CD14-positive monocyte (primary cell): Measurements from ENCODE around the gene TBXAS1. TPM values are rescaled to one million over a fixed set of nuclear protein-coding genes. Genes with fewer than 3 reads are reported as not detected.

Experiments used
- DNase-seq, 3 donors: peaks; one replicate each; pipeline ENCODE4 v3.0.0-alpha.2; 2011 to 2022
- H2AFZ ChIP-seq: 2 replicates; pipeline ENCODE4 v1.6.0; 2012; ENCODE audit warnings: mild to moderate bottlenecking, low read depth, low read length, inconsistent platforms; ENCODE audit not compliant: insufficient read depth, poor library complexity, severe bottlenecking
- H3K27ac ChIP-seq, 2 donors: 1 replicate in 1 of 2; 2 replicates in 1 of 2; pipeline ENCODE4 v1.5.1; 2012 to 2013; ENCODE audit warnings: low read length in 2 of 2, control low read depth in 1 of 2, inconsistent platforms in 1 of 2, low read depth in 1 of 2, mild to moderate bottlenecking in 1 of 2
- H3K27me3 ChIP-seq, 2 donors: one replicate each; pipeline versions ENCODE4 v1.6.0 to v1.6.1; 2011 to 2013; ENCODE audit warnings: low read length in 2 of 2; ENCODE audit not compliant: control insufficient read depth in 2 of 2, insufficient read depth in 2 of 2
- H3K36me3 ChIP-seq, 2 donors: replicated peaks in 1 of 2; 1 replicate in 1 of 2; 2 replicates in 1 of 2; pipeline versions ENCODE4 v1.5.1 to v1.6.1; 2012 to 2013; ENCODE audit warnings: low read length in 2 of 2, control low read depth in 1 of 2, inconsistent platforms in 1 of 2, mild to moderate bottlenecking in 1 of 2; ENCODE audit not compliant: insufficient read depth in 2 of 2, control insufficient read depth in 1 of 2
- H3K4me1 ChIP-seq, 2 donors: 1 replicate in 1 of 2; 2 replicates in 1 of 2; pipeline versions ENCODE4 v1.5.1 to v1.6.1; 2012 to 2013; ENCODE audit warnings: low read length in 2 of 2, control low read depth in 1 of 2, inconsistent platforms in 1 of 2, mild to moderate bottlenecking in 1 of 2, moderate library complexity in 1 of 2; ENCODE audit not compliant: insufficient read depth in 2 of 2, control insufficient read depth in 1 of 2
- H3K4me2 ChIP-seq: replicated peaks from 2 replicates; pipeline ENCODE3; 2012; ENCODE audit warnings: low read length, moderate library complexity, mild to moderate bottlenecking; ENCODE audit not compliant: poor library complexity, severe bottlenecking; ENCODE audit errors: extremely low read depth
- H3K4me3 ChIP-seq, 3 experiments: fragments of 200-600 bp in 1 of 3; sonication (generic) in 1 of 3; replicated peaks in 1 of 3; 1 replicate in 2 of 3; 2 replicates in 1 of 3; pipeline ENCODE4 v1.5.1; 2011 to 2013; ENCODE audit warnings: low read length in 3 of 3, mild to moderate bottlenecking in 3 of 3, control low read depth in 2 of 3, low read depth in 2 of 3, inconsistent platforms in 1 of 3, moderate library complexity in 1 of 3
- H3K79me2 ChIP-seq: 2 replicates; pipeline ENCODE4 v1.6.0; 2012; ENCODE audit warnings: mild to moderate bottlenecking, control low read depth, inconsistent platforms, low read length, moderate library complexity; ENCODE audit not compliant: insufficient read depth
- H3K9ac ChIP-seq: 2 replicates; pipeline ENCODE4 v1.6.0; 2017; ENCODE audit warnings: low read length, mild to moderate bottlenecking; ENCODE audit not compliant: insufficient read depth, poor library complexity, severe bottlenecking
- H3K9me3 ChIP-seq, 2 donors: replicated peaks in 1 of 2; 1 replicate in 1 of 2; 2 replicates in 1 of 2; pipeline versions ENCODE4 v1.5.1 to v1.6.1; 2012 to 2013; ENCODE audit warnings: low read length in 2 of 2, control low read depth in 1 of 2; ENCODE audit not compliant: control insufficient read depth in 1 of 2, insufficient read depth in 1 of 2
- H4K20me1 ChIP-seq: 2 replicates; pipeline ENCODE4 v1.6.0; 2012; ENCODE audit warnings: mild to moderate bottlenecking, low read length, control low read depth, moderate library complexity; ENCODE audit not compliant: insufficient read depth
- H3K27ac Mint-ChIP-seq, 7 donors: one replicate each; pipeline ENCODE4 v1.8.0; 2020; ENCODE audit warnings: mild to moderate bottlenecking in 7 of 7, mixed read lengths in 7 of 7, moderate library complexity in 6 of 7, inconsistent platforms in 2 of 7
- H3K27me3 Mint-ChIP-seq, 3 donors: one replicate each; pipeline ENCODE4 v1.8.0; 2021 to 2022; ENCODE audit warnings: low read depth in 3 of 3, mild to moderate bottlenecking in 3 of 3, mixed read lengths in 3 of 3, moderate library complexity in 3 of 3, inconsistent platforms in 1 of 3
- H3K36me3 Mint-ChIP-seq, 2 donors: one replicate each; pipeline ENCODE4 v1.8.0; 2020; ENCODE audit warnings: mixed read lengths in 2 of 2, inconsistent platforms in 1 of 2, mild to moderate bottlenecking in 1 of 2
- H3K4me1 Mint-ChIP-seq: one replicate; pipeline ENCODE4 v1.8.0; 2020; ENCODE audit warnings: mild to moderate bottlenecking, mixed read lengths
- H3K4me3 Mint-ChIP-seq, 2 donors: one replicate each; pipeline ENCODE4 v1.8.0; 2020; ENCODE audit warnings: mild to moderate bottlenecking in 2 of 2, mixed read lengths in 2 of 2, moderate library complexity in 1 of 2
- H3K9me3 Mint-ChIP-seq, 7 donors: one replicate each; pipeline ENCODE4 v1.8.0; 2020 to 2022; ENCODE audit warnings: mixed read lengths in 7 of 7, mild to moderate bottlenecking in 6 of 7, moderate library complexity in 6 of 7, inconsistent platforms in 2 of 7
- CTCF ChIP-seq: fragments of 200-600 bp; IDR thresholded peaks from one replicate; pipeline ENCODE4 v1.8.0; 2022; ENCODE audit warnings: antibody characterized with exemption, mild to moderate bottlenecking
- WGBS: methylation state at CpG from one replicate; pipeline ENCODE4 v1.1.5; 2013; ENCODE audit warnings: missing lambda C conversion rate; ENCODE audit not compliant: insufficient coverage; 5-methylcytosine and 5-hydroxymethylcytosine counted together
- intact Hi-C, 2 donors: fragments of 100-400 bp; cut with micrococcal nuclease; formaldehyde crosslinking; loops; one replicate each; pipeline versions ENCODE4 v1.15.0 to v1.15.1; 2023
- polyA plus RNA-seq, 3 donors: library from polyadenylated mRNA; depleted of rRNA in 1 of 3; unstranded in 2 of 3; stranded (reverse) in 1 of 3; fragments of 300-500 nt in 2 of 3; fragments of >200 nt in 1 of 3; fragmentation: Illumina TruSeq in 2 of 3; gene quantifications; 1 replicate in 2 of 3; 2 replicates in 1 of 3; pipeline ENCODE4 v1.2.3, GENCODE V29; 2012 to 2021

The TBXAS1 gene
- polyA plus RNA-seq, 3 donors, result 289 to 335 (median 298) TPM

GRCh38 chr7:140062528-140063299 is 233.7 kb downstream of the TBXAS1 start, which contains the start of gene PARP12:
PARP12 (minus strand) TSS chr7:140062951; CDS start chr7:140062847, 104 bp downstream.
- peaks cover 3% of the 10 kb centered on the region in 2 donors for H3K36me3 ChIP-seq
- H3K9ac ChIP-seq, result peak within 1 kb of the TSS; percentile 75
- H3K36me3 Mint-ChIP-seq, result peaks cover 22 to 25% of the 10 kb centered on the region in 2 donors
- peaks cover 1 to 9% (median 7%) of the 10 kb centered on the region in 3 donors for H3K27me3 Mint-ChIP-seq
- peak within 1 kb of the TSS; percentile 73 to 85 for H3K27ac ChIP-seq
- H3K9me3 ChIP-seq, result peaks cover 3 to 13% of the 10 kb centered on the region in 2 donors
- H3K4me3 ChIP-seq, result peak within 1 kb of the TSS; percentile 71 to 89 (median 79)
- peaks cover 23 to 45% of the 10 kb centered on the region in 2 donors for H3K4me1 ChIP-seq
- peak within 1 kb of the TSS; percentile 93 for H2AFZ ChIP-seq
- peaks cover 46% of the 10 kb centered on the region for H3K79me2 ChIP-seq
- WGBS, result under 1% methylated on average over 106 of the region's 106 CpGs
- no peak for TF ChIP-seq CTCF
- peak within 1 kb of the TSS; percentile 84 to 92 (median 90) for H3K27ac Mint-ChIP-seq
- peak; percentile 88 to 92 (median 91) for DNase-seq
- no peaks in the 10 kb centered on the region for H3K27me3 ChIP-seq
- H4K20me1 ChIP-seq, result peaks cover 40% of the 10 kb centered on the region
- H3K9me3 Mint-ChIP-seq, result peaks cover 13 to 22% (median 18%) of the 10 kb centered on the region in 7 donors
- H3K4me3 Mint-ChIP-seq, result peak within 1 kb of the TSS; percentile 90 to 96
- H3K4me2 ChIP-seq, result peak within 1 kb of the TSS; percentile 91
- peaks cover 38% of the 10 kb centered on the region for H3K4me1 Mint-ChIP-seq
- intact Hi-C loops, result loop anchor here in 1 of 2 donors (10.0 kb wide), 1 partner anchor 862 kb away; the partner anchor contains the start of gene BRAF

GRCh38 chr7:140067052-140067451 is 238.0 kb downstream of the TBXAS1 start:
- Histone ChIP-seq H2AFZ (no peak overlapping the region), H3K4me1 (peaks cover 5 to 11% of the 10 kb centered on the region in 2 donors), H3K9ac (no peak overlapping the region), H4K20me1 (no peaks in the 10 kb centered on the region), H3K27ac (no peak overlapping the region), H3K36me3 (no peaks in the 10 kb centered on the region), H3K9me3 (peaks cover 6 to 13% of the 10 kb centered on the region in 2 donors), H3K27me3 (no peaks in the 10 kb centered on the region), H3K79me2 (peaks cover 3% of the 10 kb centered on the region), H3K4me3 (no peak overlapping the region), H3K4me2 (no peak overlapping the region)
- no CpG with 5 or more reads among the region's 2 CpGs for WGBS
- H3K27me3 Mint-ChIP-seq, result peaks cover 0 to 14% (median 3%) of the 10 kb centered on the region in 3 donors
- H3K27ac Mint-ChIP-seq, result no peak overlapping the region
- TF ChIP-seq CTCF, result no peak
- intact Hi-C loops, result loop anchor here in 1 of 2 donors (10.0 kb wide), 1 partner anchor 858 kb away; the partner anchor contains the start of gene BRAF
- H3K9me3 Mint-ChIP-seq, result peaks cover 20 to 30% (median 25%) of the 10 kb centered on the region in 7 donors
- peaks cover 7% of the 10 kb centered on the region for H3K4me1 Mint-ChIP-seq
- no peak for DNase-seq
- peaks cover 0 to 2% of the 10 kb centered on the region in 2 donors for H3K36me3 Mint-ChIP-seq
- H3K4me3 Mint-ChIP-seq, result no peak overlapping the region
